Thoracic aorta (tissue), 2 donors: ENCODE results near the gene IQGAP1. TPM values are rescaled to one million over a fixed set of nuclear protein-coding genes. Genes with fewer than 3 reads are reported as not detected.

Experiments used
- ATAC-seq: fragments of 150-250 bp; one replicate; pipeline ENCODE4 v1.8.0; 2017; ENCODE audit warnings: low read depth; ENCODE audit not compliant: insufficient number of reproducible peaks, low FRiP score
- DNase-seq: peaks from one replicate; pipeline ENCODE4 v3.0.0-alpha.2; 2020; ENCODE audit warnings: low spot score
- H3K27ac ChIP-seq, 2 donors: fragments of 200-600 bp; sonication (generic); 1 replicate in 1 of 2; 2 replicates in 1 of 2; pipeline ENCODE4 v1.5.1; 2016; ENCODE audit warnings: mild to moderate bottlenecking in 2 of 2, moderate library complexity in 2 of 2
- H3K27me3 ChIP-seq: fragments of 200-600 bp; sonication (generic); replicated peaks from 2 replicates; pipeline ENCODE4 v1.6.0; 2016; ENCODE audit warnings: mild to moderate bottlenecking; ENCODE audit not compliant: insufficient read depth
- H3K36me3 ChIP-seq: fragments of 200-600 bp; sonication (generic); one replicate; pipeline ENCODE4 v1.5.1; 2016
- H3K4me1 ChIP-seq, 2 donors: fragments of 200-600 bp; sonication (generic); 1 replicate in 1 of 2; 2 replicates in 1 of 2; pipeline versions ENCODE4 v1.5.1 to v1.6.0; 2016; ENCODE audit warnings: low read depth in 2 of 2, mild to moderate bottlenecking in 1 of 2; ENCODE audit not compliant: control insufficient read depth in 1 of 2
- H3K4me3 ChIP-seq: fragments of 200-600 bp; sonication (generic); 2 replicates; pipeline ENCODE4 v1.5.1; 2016; ENCODE audit warnings: mild to moderate bottlenecking
- H3K9me3 ChIP-seq: fragments of 200-600 bp; sonication (generic); 2 replicates; pipeline ENCODE4 v1.5.1; 2016
- CTCF ChIP-seq: fragments of 200-600 bp; sonication (generic); IDR thresholded peaks from one replicate; pipeline ENCODE4 v1.5.1; 2019; ENCODE audit warnings: antibody characterized with exemption
- total RNA-seq, 2 donors: library from RNA; depleted of rRNA; stranded (reverse); fragments of >200 nt; gene quantifications; one replicate each; pipeline versions ENCODE4 v1.1.0 to v1.2.3, GENCODE V29; 2016

IQGAP1 gene, protein sequence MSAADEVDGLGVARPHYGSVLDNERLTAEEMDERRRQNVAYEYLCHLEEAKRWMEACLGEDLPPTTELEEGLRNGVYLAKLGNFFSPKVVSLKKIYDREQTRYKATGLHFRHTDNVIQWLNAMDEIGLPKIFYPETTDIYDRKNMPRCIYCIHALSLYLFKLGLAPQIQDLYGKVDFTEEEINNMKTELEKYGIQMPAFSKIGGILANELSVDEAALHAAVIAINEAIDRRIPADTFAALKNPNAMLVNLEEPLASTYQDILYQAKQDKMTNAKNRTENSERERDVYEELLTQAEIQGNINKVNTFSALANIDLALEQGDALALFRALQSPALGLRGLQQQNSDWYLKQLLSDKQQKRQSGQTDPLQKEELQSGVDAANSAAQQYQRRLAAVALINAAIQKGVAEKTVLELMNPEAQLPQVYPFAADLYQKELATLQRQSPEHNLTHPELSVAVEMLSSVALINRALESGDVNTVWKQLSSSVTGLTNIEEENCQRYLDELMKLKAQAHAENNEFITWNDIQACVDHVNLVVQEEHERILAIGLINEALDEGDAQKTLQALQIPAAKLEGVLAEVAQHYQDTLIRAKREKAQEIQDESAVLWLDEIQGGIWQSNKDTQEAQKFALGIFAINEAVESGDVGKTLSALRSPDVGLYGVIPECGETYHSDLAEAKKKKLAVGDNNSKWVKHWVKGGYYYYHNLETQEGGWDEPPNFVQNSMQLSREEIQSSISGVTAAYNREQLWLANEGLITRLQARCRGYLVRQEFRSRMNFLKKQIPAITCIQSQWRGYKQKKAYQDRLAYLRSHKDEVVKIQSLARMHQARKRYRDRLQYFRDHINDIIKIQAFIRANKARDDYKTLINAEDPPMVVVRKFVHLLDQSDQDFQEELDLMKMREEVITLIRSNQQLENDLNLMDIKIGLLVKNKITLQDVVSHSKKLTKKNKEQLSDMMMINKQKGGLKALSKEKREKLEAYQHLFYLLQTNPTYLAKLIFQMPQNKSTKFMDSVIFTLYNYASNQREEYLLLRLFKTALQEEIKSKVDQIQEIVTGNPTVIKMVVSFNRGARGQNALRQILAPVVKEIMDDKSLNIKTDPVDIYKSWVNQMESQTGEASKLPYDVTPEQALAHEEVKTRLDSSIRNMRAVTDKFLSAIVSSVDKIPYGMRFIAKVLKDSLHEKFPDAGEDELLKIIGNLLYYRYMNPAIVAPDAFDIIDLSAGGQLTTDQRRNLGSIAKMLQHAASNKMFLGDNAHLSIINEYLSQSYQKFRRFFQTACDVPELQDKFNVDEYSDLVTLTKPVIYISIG (N-terminal part only)
- total RNA-seq = 100 to 1,000 TPM; 280 to 340 TPM

- peak within 1 kb of the TSS; percentile 98 for H3K27ac ChIP-seq
- ATAC-seq = peak; percentile 94
- TF ChIP-seq CTCF = no peak
Measured at GRCh38 chr15:90387534-90388461, at the start of gene IQGAP1. TSS of gene IQGAP1 (plus strand) at chr15:90388242. CDS start at chr15:90388342, 100 bp downstream.

GRCh38 chr15:90338532-90338931, 49.5 kb upstream of the IQGAP1 start:
- DNase-seq (no peak), ATAC-seq (no peak)
- no peak for TF ChIP-seq CTCF
- H3K36me3 ChIP-seq = no peaks in the 10 kb centered on the region
- H3K4me3 ChIP-seq = no peak overlapping the region
- no peaks in the 10 kb centered on the region for H3K9me3 ChIP-seq
- H3K4me1 ChIP-seq = peaks cover 11 to 18% of the 10 kb centered on the region in 2 donors
- no peaks in the 10 kb centered on the region for H3K27me3 ChIP-seq
- H3K27ac ChIP-seq = no peak overlapping the region

More at GRCh38 chr15:90387534-90388461, at the start of gene IQGAP1:
- peaks cover 5% of the 10 kb centered on the region for H3K36me3 ChIP-seq
- peak within 1 kb of the TSS; percentile 90 for H3K4me3 ChIP-seq
- DNase-seq = peak; percentile 93
- no peaks in the 10 kb centered on the region for H3K9me3 ChIP-seq
- peaks cover 28 to 42% of the 10 kb centered on the region in 2 donors for H3K4me1 ChIP-seq
- H3K27me3 ChIP-seq = no peaks in the 10 kb centered on the region

DNA sequence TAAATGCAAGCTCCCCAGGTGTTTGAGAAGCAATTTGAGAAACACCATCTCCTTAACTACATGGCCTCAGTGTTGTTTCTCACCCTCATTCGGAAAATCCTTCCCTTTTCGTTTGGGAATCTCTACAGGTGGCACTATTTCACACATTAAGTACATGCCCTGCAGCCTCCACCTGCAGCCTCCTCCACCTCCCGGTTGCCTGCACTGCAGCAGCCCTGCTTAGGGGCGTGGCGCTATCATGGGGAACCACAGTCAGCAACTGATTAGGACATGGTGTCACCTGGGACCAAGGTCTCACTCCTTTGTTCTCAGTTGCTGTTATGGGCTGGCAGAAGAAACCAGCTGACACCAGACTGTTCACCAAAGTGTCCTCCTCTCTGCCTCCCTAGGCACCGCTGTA, 47.7 kb upstream of the IQGAP1 start:
- Histone ChIP-seq H3K36me3 (no peaks in the 10 kb centered on the region), H3K27ac (no peak overlapping the region), H3K27me3 (no peaks in the 10 kb centered on the region), H3K9me3 (no peaks in the 10 kb centered on the region), H3K4me3 (no peak overlapping the region), H3K4me1 (peaks cover 12 to 23% of the 10 kb centered on the region in 2 donors)
- no peak for ATAC-seq
- no peak for DNase-seq
- no peak for TF ChIP-seq CTCF

DNA sequence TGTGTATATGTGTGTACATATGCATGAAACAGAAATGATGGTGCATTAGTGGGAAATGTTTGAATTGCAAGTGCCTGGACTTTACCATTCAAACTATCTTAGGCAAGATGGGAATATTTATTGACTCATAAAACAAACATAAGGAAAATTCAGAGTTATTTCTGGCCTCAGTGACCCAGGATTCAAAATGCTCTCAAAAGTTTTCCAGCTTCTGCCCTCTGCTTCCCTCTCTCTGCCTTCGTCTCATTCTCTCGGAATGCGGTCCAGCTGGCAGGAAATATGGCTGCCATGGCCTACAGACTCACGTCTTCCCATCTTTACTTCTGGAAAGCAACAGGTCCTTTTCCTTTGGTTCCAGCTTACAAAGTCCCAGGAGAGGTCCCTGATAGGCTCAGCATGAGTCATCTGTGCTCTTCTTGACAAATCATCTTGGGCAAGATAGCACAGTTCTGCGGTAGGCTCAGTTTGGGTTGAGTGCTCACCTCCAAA, 44.7 kb upstream of the IQGAP1 start:
- DNase-seq = no peak
- H3K27me3 ChIP-seq = no peaks in the 10 kb centered on the region
- no peak overlapping the region for H3K4me3 ChIP-seq
- H3K27ac ChIP-seq = peak overlapping the region; percentile 59 to 88
- no peaks in the 10 kb centered on the region for H3K9me3 ChIP-seq
- TF ChIP-seq CTCF = no peak
- H3K36me3 ChIP-seq = no peaks in the 10 kb centered on the region
- peaks cover 12 to 23% of the 10 kb centered on the region in 2 donors for H3K4me1 ChIP-seq
- ATAC-seq = peak; percentile 55
